Fibroblast of skin of right quadriceps (primary cell): ENCODE results near the gene ZNF48.

Experiments used
- DNase-seq: peaks from one replicate; pipeline ENCODE4 v3.0.0-alpha.2; 2013

The ZNF48 gene

GRCh38 chr16:30358990-30359870 lies 36.0 kb upstream of the ZNF48 start:
- no peak for DNase-seq

- no peak for DNase-seq
Observed at GRCh38 chr16:30359871-30360170, 35.4 kb upstream of the ZNF48 start.

DNA sequence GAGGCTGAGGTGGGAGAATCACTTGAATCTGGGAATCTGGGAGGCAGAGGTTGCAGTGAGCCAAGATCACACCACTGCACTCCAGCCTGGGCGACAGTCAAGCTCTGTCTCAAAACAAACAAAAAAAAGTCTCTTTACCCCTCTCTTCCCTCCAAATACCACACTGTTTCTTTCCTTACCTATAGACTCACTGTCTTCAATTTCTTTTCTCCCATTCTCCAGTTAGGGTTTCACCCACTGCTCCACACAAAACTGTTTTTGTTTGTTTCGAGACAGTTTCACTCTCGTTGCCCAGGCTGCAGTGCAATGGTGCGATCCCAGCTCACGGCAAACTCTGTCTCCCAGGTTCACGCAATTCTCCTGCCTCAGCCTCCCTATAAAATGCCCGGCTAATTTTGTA lies 34.0 kb upstream of the ZNF48 start:
- no peak for DNase-seq

- no peak for DNase-seq
Observed at GRCh38 chr16:30365200-30365599, 30.0 kb upstream of the ZNF48 start.

DNA sequence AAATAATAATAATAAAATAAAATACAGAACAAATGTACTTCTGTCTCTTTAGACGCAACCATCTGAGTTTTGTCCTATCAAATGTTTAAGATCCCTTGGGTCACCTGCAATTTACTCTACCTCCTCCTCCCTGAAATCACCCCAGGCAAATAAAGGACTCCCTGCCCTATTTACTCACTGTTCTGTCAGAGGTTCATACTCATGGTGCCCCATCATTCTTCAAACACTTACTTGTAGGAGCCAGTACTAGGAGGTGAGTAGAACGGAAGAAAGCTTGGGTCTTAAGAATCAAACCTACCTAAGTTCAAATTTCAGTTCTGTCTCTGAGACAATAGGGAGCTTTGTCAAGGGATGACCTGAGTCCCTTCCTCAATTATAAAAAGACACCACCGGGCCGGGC lies 28.7 kb upstream of the ZNF48 start:
- no peak for DNase-seq

GRCh38 chr16:30367349-30368009 lies 27.7 kb upstream of the ZNF48 start:
- no peak for DNase-seq

GRCh38 chr16:30368122-30368791 lies 27.0 kb upstream of the ZNF48 start:
- DNase-seq, result peak; percentile 56

DNA sequence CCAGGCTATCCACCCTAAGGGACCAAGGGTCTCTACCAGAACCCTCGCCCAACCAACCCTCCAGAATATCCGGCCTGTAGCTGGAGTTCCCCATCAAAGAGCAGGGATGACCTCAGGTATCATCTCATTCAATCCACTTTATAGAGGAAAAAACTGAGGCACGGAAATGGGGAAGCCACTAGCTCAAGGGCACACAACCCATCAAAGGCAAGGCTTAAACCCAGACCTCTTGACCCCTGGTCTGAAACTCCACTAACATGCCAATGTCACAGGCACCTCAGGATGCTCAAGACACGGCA lies 26.5 kb upstream of the ZNF48 start:
- no peak for DNase-seq

GRCh38 chr16:30369091-30369937 lies 25.9 kb upstream of the ZNF48 start:
- no peak for DNase-seq

- no peak for DNase-seq
Observed at GRCh38 chr16:30369938-30370455, 25.2 kb upstream of the ZNF48 start.

DNA sequence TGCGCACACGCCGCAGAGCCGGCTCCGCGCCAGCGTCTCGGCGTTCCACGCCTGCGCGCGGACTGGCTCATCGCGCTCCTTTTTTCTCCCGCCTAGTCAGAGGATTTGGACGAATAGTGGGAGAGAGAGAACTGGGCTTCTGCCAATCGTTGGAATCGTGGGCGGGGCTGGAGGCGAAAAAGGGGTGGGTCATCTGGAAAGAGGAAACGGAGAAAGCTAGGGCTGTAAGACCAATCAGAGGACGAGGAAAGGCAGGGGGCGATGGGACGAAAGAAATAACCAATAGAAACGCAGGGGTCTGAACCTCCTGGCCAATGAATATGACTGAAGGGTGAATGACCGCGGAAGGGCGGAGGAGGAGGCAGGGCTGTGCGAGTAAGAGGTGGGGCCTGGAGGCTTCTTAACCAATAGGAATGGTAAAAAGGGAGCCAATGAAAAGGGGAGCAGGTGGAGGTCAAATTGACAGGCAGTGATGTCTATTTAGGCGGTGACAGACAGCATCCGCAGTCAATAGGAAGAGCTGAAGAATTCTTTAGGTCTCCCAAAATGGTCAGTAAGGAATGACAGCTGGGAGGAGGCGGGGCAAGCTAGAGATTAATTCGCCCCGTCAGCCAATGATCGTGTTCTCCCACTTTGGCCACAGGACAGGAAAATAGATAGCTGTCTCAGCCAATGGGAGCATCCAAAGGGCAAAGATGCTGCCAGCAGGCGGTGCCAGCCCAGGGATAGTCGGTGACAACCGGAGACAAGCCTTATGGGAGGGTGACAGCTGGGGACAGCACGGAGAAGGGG lies 24.6 kb upstream of the ZNF48 start, which contains the start of gene TBC1D10B:
TBC1D10B (minus strand) TSS at position 39 of the 792 bp plus-strand sequence. CDS start 311 bp downstream, outside the sequence.
- DNase-seq, result peak; percentile 100

GRCh38 chr16:30371248-30371816 lies 23.9 kb upstream of the ZNF48 start:
- no peak for DNase-seq

DNA sequence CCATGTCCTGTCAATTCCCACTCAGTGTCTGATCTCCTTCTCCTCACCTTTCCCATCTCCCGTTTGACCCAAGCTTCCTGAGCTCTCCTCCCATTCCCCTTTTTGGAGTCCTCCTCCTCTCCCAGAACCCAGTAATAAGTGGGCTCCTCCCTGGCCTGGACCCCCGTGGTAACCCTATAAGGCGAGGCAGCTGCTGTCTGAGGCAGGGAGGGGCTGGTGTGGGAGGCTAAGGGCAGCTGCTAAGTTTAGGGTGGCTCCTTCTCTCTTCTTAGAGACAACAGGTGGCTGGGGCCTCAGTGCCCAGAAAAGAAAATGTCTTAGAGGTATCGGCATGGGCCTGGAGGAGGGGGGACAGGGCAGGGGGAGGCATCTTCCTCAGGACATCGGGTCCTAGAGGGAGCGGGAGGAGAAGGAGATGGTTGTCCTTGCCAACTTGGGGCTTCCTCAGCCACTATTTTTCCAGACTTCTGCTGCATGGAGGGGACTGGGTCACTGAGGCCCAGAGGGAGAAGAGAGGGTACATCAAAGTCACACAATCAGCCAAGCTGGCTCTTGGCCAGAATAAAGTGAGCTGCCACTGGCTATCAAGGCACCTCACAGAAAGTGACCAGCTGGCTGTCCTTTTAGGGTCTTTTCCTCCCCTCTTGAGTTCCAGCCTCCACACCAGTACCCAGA lies 23.0 kb upstream of the ZNF48 start:
- DNase-seq, result no peak

- DNase-seq, result no peak
Observed at GRCh38 chr16:30372725-30373124, 22.5 kb upstream of the ZNF48 start.

DNA sequence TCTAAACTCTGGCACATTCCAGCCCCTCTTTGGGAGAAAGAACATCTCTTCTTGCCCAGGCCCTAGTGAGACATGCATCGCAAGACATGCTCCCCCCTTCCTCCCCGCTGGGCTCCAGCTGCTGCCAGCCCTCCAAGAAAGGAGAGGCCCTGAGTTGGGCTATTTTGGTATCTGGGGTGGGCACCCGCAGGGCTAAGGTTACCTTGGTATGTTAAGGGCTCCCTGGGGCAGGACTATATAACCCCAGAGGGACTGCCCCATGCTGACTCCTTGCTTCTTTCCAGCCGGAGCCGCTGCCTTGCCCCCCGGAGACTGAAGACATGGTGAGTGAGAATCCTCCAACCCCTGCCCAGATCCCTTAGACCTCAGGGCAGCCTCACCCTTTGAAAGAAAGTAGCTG lies 20.7 kb upstream of the ZNF48 start, which contains the start of gene MYL11:
MYL11 (plus strand) TSS at position 265 of the 400 bp plus-strand sequence; CDS start at position 321, 56 bp downstream.
- DNase-seq, result no peak

- DNase-seq, result no peak
Observed at GRCh38 chr16:30375864-30376263, 19.4 kb upstream of the ZNF48 start.

DNA sequence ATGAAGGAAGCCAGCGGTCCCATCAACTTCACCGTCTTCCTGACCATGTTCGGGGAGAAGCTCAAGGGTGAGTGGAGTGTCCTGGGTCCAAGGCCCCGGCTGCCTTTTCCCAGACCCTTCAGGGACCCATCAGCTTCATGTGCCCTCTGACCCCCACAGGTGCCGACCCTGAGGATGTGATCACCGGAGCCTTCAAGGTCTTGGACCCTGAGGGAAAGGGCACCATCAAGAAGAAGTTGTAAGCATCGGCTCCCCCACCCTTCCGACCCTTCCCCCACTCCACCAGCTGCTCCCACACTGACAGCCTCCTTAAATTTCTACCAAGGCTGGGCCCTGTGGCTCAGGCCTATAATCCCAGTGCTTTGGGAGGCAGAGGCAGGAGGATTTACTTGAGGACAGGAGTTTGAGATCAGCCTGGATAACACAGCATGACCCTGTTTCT lies 18.7 kb upstream of the ZNF48 start:
- DNase-seq, result no peak

GRCh38 chr16:30377050-30377811 lies 18.0 kb upstream of the ZNF48 start:
- no peak for DNase-seq

- DNase-seq, result peak; percentile 90
Observed at GRCh38 chr16:30377812-30378235, 17.4 kb upstream of the ZNF48 start.
